HL-60 (cell line): ENCODE results near the gene MYH10.

Experiments
- DNase-seq, 2 experiments: peaks; one replicate each; pipeline ENCODE4 v3.0.0-alpha.2; 2010 to 2020; ENCODE audit warnings: low read depth in 1 of 2, low spot score in 1 of 2
- H3K27ac ChIP-seq: fragments of 250-450 bp; sonication (Bioruptor Pico); replicated peaks from 2 replicates; pipeline ENCODE4 v1.5.1; 2020; ENCODE audit warnings: mild to moderate bottlenecking, moderate library complexity
- H3K27me3 ChIP-seq: fragments of 250-450 bp; sonication (Bioruptor Pico); 2 replicates; pipeline ENCODE4 v1.5.1; 2021; ENCODE audit warnings: mild to moderate bottlenecking, moderate library complexity; ENCODE audit not compliant: insufficient read depth, poor library complexity, severe bottlenecking
- H3K4me3 ChIP-seq: replicated peaks from 2 replicates; pipeline ENCODE4 v1.5.1; 2011; ENCODE audit warnings: mild to moderate bottlenecking, control low read depth, low read length; ENCODE audit not compliant: insufficient read depth
- GABPA ChIP-seq: IDR thresholded peaks from 2 replicates; pipeline ENCODE4 v1.6.1; 2012; ENCODE audit warnings: low read depth
- POLR2AphosphoS5 ChIP-seq: IDR thresholded peaks from 2 replicates; pipeline ENCODE4 v1.6.1; 2012; ENCODE audit warnings: low read depth
- SPI1 ChIP-seq: IDR thresholded peaks from 2 replicates; pipeline ENCODE4 v1.6.1; 2012; ENCODE audit warnings: low read depth, mild to moderate bottlenecking, borderline replicate concordance
- TF ChIP-seq, protein P1 (sequence below): IDR thresholded peaks from one replicate; pipeline ENCODE4 v1.5.1; 2011; ENCODE audit warnings: low read length, control low read depth, inconsistent platforms; ENCODE audit not compliant: insufficient read depth
- TF ChIP-seq, protein P2 (sequence below): IDR thresholded peaks from 2 replicates; pipeline ENCODE4 v1.6.1; 2012; ENCODE audit warnings: low read depth; ENCODE audit not compliant: insufficient replicate concordance

Gene MYH10

DNA sequence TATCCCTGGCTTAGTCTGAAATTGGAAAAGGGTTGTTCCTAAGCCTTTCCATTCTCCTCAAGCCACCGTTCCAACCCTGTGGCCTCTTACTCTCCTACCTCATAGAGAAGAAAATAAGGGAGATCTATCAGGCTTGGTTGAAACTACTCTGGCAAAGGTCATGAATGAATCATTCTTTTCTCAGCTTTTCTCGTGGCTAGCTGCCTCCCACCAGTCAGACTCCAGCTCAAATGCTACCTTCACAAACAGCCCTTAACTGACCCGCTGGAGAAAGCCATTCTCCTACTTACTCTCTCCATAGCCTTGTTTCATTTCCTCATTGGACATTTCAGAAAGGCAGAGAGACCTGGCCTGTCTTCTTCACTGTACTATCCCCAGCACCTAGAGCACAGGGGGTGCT, 8.9 kb downstream of the MYH10 start:
- Histone ChIP-seq H3K27me3 (peaks cover 2% of the 10 kb centered on the region), H3K4me3 (no peak overlapping the region), H3K27ac (no peak overlapping the region)
- no peak for DNase-seq
- TF ChIP-seq, protein P1, sequence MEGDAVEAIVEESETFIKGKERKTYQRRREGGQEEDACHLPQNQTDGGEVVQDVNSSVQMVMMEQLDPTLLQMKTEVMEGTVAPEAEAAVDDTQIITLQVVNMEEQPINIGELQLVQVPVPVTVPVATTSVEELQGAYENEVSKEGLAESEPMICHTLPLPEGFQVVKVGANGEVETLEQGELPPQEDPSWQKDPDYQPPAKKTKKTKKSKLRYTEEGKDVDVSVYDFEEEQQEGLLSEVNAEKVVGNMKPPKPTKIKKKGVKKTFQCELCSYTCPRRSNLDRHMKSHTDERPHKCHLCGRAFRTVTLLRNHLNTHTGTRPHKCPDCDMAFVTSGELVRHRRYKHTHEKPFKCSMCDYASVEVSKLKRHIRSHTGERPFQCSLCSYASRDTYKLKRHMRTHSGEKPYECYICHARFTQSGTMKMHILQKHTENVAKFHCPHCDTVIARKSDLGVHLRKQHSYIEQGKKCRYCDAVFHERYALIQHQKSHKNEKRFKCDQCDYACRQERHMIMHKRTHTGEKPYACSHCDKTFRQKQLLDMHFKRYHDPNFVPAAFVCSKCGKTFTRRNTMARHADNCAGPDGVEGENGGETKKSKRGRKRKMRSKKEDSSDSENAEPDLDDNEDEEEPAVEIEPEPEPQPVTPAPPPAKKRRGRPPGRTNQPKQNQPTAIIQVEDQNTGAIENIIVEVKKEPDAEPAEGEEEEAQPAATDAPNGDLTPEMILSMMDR, result no peak
- TF ChIP-seq, protein P2, sequence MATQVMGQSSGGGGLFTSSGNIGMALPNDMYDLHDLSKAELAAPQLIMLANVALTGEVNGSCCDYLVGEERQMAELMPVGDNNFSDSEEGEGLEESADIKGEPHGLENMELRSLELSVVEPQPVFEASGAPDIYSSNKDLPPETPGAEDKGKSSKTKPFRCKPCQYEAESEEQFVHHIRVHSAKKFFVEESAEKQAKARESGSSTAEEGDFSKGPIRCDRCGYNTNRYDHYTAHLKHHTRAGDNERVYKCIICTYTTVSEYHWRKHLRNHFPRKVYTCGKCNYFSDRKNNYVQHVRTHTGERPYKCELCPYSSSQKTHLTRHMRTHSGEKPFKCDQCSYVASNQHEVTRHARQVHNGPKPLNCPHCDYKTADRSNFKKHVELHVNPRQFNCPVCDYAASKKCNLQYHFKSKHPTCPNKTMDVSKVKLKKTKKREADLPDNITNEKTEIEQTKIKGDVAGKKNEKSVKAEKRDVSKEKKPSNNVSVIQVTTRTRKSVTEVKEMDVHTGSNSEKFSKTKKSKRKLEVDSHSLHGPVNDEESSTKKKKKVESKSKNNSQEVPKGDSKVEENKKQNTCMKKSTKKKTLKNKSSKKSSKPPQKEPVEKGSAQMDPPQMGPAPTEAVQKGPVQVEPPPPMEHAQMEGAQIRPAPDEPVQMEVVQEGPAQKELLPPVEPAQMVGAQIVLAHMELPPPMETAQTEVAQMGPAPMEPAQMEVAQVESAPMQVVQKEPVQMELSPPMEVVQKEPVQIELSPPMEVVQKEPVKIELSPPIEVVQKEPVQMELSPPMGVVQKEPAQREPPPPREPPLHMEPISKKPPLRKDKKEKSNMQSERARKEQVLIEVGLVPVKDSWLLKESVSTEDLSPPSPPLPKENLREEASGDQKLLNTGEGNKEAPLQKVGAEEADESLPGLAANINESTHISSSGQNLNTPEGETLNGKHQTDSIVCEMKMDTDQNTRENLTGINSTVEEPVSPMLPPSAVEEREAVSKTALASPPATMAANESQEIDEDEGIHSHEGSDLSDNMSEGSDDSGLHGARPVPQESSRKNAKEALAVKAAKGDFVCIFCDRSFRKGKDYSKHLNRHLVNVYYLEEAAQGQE, result no peak
- TF ChIP-seq SPI1, result no peak
- TF ChIP-seq POLR2AphosphoS5, result no peak
- TF ChIP-seq GABPA, result no peak

DNA sequence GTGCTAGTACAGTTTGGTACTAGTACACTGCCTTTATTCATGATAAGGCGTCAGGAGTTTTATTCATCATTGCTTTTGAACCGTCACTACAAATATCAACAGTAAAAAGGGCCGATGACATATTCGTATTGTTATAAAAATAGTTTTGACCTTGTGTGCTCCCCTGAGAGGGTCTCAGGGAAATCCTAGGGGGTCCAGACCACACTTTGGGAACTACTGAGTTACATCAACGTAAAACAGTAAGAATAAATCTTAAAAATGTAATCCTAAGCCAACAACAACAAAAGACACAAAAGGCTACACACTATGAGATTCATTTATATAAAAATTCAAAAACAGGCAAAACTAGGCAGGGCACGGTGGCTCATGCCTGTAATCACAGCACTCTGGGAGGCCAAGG, 11.2 kb downstream of the MYH10 start:
- H3K4me3 ChIP-seq, result no peak overlapping the region
- TF ChIP-seq, protein P2, result no peak
- TF ChIP-seq GABPA (no peak), SPI1 (no peak), POLR2AphosphoS5 (no peak)
- TF ChIP-seq, protein P1, result no peak
- no peak overlapping the region for H3K27ac ChIP-seq
- no peak for DNase-seq
- H3K27me3 ChIP-seq, result peaks cover 2% of the 10 kb centered on the region

DNA sequence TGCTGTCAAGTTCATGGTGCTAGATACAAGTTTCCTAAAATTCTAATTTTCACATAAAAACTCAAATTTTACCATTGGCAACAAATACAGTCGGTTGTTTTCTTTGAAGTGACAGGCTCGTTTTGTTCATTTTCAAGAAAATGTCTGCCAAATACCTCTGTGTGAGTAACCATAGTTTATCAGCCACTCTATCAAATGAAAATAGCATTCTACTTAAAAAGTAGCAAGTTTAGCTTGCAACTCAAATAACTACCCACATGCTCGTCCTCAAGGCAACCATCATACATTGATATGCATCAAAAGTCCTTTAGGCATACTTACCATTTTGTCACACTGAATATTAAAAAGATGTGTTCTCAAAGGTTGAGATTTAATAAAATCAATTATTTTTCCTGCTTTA, 11.7 kb downstream of the MYH10 start:
- peaks cover 2% of the 10 kb centered on the region for H3K27me3 ChIP-seq
- no peak for DNase-seq
- no peak overlapping the region for H3K4me3 ChIP-seq
- no peak for TF ChIP-seq POLR2AphosphoS5
- no peak for TF ChIP-seq GABPA
- TF ChIP-seq, protein P1, result no peak
- TF ChIP-seq SPI1, result no peak
- TF ChIP-seq, protein P2, result no peak
- no peak overlapping the region for H3K27ac ChIP-seq
